HepG2 (cell line): ENCODE measurements around the gene USF2. TPM values are rescaled to one million over a fixed set of nuclear protein-coding genes. Genes with fewer than 3 reads are reported as not detected.

Experiments used
- HDAC1 ChIP-seq: sonication (generic); formaldehyde crosslinking; IDR thresholded peaks from 2 replicates; pipeline ENCODE4 v1.5.1; 2020; ENCODE audit warnings: mild to moderate bottlenecking, missing genetic modification reagents
- NFATC3 ChIP-seq: sonication (generic); formaldehyde crosslinking; IDR thresholded peaks from 2 replicates; pipeline ENCODE4 v1.5.1; 2020; ENCODE audit warnings: mild to moderate bottlenecking, missing genetic modification reagents
- RBM22 ChIP-seq: fragments of 200-400 bp; formaldehyde crosslinking; optimal IDR thresholded peaks from 2 replicates; pipeline ENCODE3; 2017; ENCODE audit warnings: mild to moderate bottlenecking, low read length, moderate library complexity
- SOX13 ChIP-seq, 3 experiments: fragments of 450-650 bp in 1 of 3; sonication (generic) in 1 of 3; formaldehyde crosslinking in 1 of 3; IDR thresholded peaks in 2 of 3; conservative IDR thresholded peaks in 1 of 3; 2 replicates each; pipeline versions ENCODE4 v1.5.0 to v1.6.1; 2016 to 2020; ENCODE audit warnings: antibody characterized with exemption in 1 of 3, mild to moderate bottlenecking in 1 of 3, missing compliant biosample characterization in 1 of 3, missing genetic modification reagents in 1 of 3, moderate library complexity in 1 of 3
- SRF ChIP-seq: IDR thresholded peaks from 2 replicates; pipeline ENCODE4 v1.6.1; 2011; ENCODE audit warnings: mild to moderate bottlenecking, low read depth, low read length, moderate library complexity
- ZBTB43 ChIP-seq: sonication (generic); formaldehyde crosslinking; conservative IDR thresholded peaks from 2 replicates; pipeline ENCODE4 v1.4.0; 2020; ENCODE audit warnings: missing genetic modification reagents
- ZNF460 ChIP-seq: sonication (generic); formaldehyde crosslinking; IDR thresholded peaks from 2 replicates; pipeline ENCODE4 v1.5.1; 2020; ENCODE audit warnings: missing genetic modification reagents, mild to moderate bottlenecking, borderline replicate concordance
- ZNF530 ChIP-seq: sonication (generic); formaldehyde crosslinking; IDR thresholded peaks from 2 replicates; pipeline ENCODE4 v1.5.0; 2020; ENCODE audit warnings: low read depth, mild to moderate bottlenecking, missing genetic modification reagents
- ZNF605 ChIP-seq: sonication (generic); formaldehyde crosslinking; IDR thresholded peaks from 2 replicates; pipeline ENCODE4 v1.8.0; 2022; ENCODE audit warnings: mild to moderate bottlenecking, missing genetic modification reagents
- polyA plus RNA-seq, 8 experiments: library from polyadenylated mRNA; depleted of rRNA in 3 of 8; stranded (reverse) in 7 of 8; unstranded in 1 of 8; fragments of >200 nt; fragmentation: Illumina TruSeq in 4 of 8; extraction: Trizol in 4 of 8; gene quantifications; 2 replicates each; pipeline versions ENCODE4 v1.2.1 to v1.2.3, GENCODE V29; 2011 to 2016; ENCODE audit warnings: low read depth in 4 of 8, missing spikeins in 1 of 8, mixed read lengths in 1 of 8; ENCODE audit not compliant: insufficient read depth in 1 of 8
- total RNA-seq, 5 experiments: library from RNA; depleted of rRNA; stranded (reverse); fragments of >200 nt; fragmentation: Illumina TruSeq; extraction: Trizol; gene quantifications; 2 replicates each; pipeline ENCODE4 v1.2.3, GENCODE V29; 2016; ENCODE audit warnings: low read depth in 1 of 5
- TF ChIP-seq, protein P1 (sequence below): sonication (generic); formaldehyde crosslinking; IDR thresholded peaks from 2 replicates; pipeline ENCODE4 v1.5.1; 2020; ENCODE audit warnings: missing genetic modification reagents, mild to moderate bottlenecking, borderline replicate concordance
- TF ChIP-seq, protein P2 (sequence below): sonication (generic); formaldehyde crosslinking; IDR thresholded peaks from 2 replicates; pipeline ENCODE4; 2020; ENCODE audit warnings: missing genetic modification reagents, mild to moderate bottlenecking, borderline replicate concordance
- TF ChIP-seq, protein P3 (sequence below): sonication (generic); formaldehyde crosslinking; IDR thresholded peaks from 2 replicates; pipeline ENCODE4 v1.9.0; 2021; ENCODE audit warnings: mild to moderate bottlenecking, missing genetic modification reagents

The USF2 gene
- total and polyA plus RNA-seq, 2 of the 13 experiments (the other 11 are each of a cell fraction or from before 2014, with no cell fraction given), result 54.9 to 106 TPM

DNA sequence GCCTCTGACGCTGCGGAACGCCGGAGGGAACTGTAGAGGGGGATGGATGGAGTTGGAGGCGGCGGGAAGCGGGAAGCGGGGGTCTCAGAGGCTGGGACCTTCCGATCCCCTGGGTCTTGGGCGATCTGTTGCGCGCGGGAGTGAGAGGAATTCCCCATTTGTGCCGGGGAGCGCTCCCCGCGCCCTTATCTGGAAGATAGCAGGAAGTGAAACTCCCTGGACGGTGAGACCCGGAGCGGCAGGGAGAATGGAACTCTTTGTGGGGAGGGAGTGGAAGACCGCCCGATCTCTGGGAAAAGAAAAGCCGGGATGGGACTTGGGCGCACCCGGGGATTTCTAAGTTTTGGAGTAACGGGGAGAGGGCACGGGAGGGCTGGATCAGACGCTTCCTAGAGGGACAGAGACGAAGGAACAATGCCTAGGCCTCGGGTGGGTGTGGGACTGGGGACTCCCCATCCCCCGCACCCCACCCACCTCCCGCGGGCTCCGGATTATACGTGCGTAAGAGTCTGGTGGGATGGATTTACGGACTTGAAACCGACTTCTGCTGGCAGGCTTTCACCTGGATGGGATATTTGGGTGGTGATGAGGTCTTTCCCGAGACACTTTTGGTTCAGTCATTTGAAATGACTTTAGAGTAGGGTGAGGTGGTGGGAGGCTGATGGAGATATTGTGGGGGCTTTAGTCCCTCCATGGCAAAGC lies 19.5 kb upstream of the USF2 start (continued):
- 0 out of 2 replicates have a peak, but pooled peaks have one; percentile 19 for TF ChIP-seq ZNF605 (CRISPR knock-in tag)
- TF ChIP-seq SOX13 (IDR thresholded peaks at IDR 0.05), result no peak
- 0 out of 4 replicates have a peak, but pooled peaks of 1 of the 2 experiments have one; percentile 10 for TF ChIP-seq SOX13 (CRISPR knock-in tag; conservative IDR thresholded peaks at IDR 0.05 in 1 of 2, IDR thresholded peaks at IDR 0.05 in 1 of 2)
- TF ChIP-seq ZBTB43 (CRISPR knock-in tag), result no peak
- TF ChIP-seq ZNF460 (CRISPR knock-in tag), result no peak
- TF ChIP-seq RBM22, result no peak
- TF ChIP-seq HDAC1, result 0 out of 2 replicates have a peak, but pooled peaks have one; percentile 12
- no peak for TF ChIP-seq NFATC3 (CRISPR knock-in tag)
- TF ChIP-seq, protein P1, sequence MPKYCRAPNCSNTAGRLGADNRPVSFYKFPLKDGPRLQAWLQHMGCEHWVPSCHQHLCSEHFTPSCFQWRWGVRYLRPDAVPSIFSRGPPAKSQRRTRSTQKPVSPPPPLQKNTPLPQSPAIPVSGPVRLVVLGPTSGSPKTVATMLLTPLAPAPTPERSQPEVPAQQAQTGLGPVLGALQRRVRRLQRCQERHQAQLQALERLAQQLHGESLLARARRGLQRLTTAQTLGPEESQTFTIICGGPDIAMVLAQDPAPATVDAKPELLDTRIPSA (CRISPR knock-in tag), result 0 out of 2 replicates have a peak, but pooled peaks have one; percentile 12
- TF ChIP-seq, protein P2, sequence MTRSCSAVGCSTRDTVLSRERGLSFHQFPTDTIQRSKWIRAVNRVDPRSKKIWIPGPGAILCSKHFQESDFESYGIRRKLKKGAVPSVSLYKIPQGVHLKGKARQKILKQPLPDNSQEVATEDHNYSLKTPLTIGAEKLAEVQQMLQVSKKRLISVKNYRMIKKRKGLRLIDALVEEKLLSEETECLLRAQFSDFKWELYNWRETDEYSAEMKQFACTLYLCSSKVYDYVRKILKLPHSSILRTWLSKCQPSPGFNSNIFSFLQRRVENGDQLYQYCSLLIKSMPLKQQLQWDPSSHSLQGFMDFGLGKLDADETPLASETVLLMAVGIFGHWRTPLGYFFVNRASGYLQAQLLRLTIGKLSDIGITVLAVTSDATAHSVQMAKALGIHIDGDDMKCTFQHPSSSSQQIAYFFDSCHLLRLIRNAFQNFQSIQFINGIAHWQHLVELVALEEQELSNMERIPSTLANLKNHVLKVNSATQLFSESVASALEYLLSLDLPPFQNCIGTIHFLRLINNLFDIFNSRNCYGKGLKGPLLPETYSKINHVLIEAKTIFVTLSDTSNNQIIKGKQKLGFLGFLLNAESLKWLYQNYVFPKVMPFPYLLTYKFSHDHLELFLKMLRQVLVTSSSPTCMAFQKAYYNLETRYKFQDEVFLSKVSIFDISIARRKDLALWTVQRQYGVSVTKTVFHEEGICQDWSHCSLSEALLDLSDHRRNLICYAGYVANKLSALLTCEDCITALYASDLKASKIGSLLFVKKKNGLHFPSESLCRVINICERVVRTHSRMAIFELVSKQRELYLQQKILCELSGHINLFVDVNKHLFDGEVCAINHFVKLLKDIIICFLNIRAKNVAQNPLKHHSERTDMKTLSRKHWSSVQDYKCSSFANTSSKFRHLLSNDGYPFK (CRISPR knock-in tag), result no peak
- TF ChIP-seq, protein P3, sequence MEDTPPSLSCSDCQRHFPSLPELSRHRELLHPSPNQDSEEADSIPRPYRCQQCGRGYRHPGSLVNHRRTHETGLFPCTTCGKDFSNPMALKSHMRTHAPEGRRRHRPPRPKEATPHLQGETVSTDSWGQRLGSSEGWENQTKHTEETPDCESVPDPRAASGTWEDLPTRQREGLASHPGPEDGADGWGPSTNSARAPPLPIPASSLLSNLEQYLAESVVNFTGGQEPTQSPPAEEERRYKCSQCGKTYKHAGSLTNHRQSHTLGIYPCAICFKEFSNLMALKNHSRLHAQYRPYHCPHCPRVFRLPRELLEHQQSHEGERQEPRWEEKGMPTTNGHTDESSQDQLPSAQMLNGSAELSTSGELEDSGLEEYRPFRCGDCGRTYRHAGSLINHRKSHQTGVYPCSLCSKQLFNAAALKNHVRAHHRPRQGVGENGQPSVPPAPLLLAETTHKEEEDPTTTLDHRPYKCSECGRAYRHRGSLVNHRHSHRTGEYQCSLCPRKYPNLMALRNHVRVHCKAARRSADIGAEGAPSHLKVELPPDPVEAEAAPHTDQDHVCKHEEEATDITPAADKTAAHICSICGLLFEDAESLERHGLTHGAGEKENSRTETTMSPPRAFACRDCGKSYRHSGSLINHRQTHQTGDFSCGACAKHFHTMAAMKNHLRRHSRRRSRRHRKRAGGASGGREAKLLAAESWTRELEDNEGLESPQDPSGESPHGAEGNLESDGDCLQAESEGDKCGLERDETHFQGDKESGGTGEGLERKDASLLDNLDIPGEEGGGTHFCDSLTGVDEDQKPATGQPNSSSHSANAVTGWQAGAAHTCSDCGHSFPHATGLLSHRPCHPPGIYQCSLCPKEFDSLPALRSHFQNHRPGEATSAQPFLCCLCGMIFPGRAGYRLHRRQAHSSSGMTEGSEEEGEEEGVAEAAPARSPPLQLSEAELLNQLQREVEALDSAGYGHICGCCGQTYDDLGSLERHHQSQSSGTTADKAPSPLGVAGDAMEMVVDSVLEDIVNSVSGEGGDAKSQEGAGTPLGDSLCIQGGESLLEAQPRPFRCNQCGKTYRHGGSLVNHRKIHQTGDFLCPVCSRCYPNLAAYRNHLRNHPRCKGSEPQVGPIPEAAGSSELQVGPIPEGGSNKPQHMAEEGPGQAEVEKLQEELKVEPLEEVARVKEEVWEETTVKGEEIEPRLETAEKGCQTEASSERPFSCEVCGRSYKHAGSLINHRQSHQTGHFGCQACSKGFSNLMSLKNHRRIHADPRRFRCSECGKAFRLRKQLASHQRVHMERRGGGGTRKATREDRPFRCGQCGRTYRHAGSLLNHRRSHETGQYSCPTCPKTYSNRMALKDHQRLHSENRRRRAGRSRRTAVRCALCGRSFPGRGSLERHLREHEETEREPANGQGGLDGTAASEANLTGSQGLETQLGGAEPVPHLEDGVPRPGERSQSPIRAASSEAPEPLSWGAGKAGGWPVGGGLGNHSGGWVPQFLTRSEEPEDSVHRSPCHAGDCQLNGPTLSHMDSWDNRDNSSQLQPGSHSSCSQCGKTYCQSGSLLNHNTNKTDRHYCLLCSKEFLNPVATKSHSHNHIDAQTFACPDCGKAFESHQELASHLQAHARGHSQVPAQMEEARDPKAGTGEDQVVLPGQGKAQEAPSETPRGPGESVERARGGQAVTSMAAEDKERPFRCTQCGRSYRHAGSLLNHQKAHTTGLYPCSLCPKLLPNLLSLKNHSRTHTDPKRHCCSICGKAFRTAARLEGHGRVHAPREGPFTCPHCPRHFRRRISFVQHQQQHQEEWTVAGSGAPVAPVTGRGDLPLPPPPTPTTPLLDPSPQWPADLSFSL (CRISPR knock-in tag), result peak; percentile 2; the same call in 1 of the 2 replicates
- 0 out of 2 replicates have a peak, but pooled peaks have one; percentile 9 for TF ChIP-seq ZNF530
- no peak for TF ChIP-seq SRF
